Erythroblast (primary cell): ENCODE data around the gene AMBRA1.

Source experiments
- GATA1 ChIP-seq: IDR thresholded peaks from 2 replicates; pipeline ENCODE4 v1.6.1; 2011; ENCODE audit warnings: low read depth, mild to moderate bottlenecking, control low read depth, low read length, moderate library complexity
- POLR2A ChIP-seq: IDR thresholded peaks from 2 replicates; pipeline ENCODE4 v1.6.1; 2011; ENCODE audit warnings: mild to moderate bottlenecking, low read length

DNA sequence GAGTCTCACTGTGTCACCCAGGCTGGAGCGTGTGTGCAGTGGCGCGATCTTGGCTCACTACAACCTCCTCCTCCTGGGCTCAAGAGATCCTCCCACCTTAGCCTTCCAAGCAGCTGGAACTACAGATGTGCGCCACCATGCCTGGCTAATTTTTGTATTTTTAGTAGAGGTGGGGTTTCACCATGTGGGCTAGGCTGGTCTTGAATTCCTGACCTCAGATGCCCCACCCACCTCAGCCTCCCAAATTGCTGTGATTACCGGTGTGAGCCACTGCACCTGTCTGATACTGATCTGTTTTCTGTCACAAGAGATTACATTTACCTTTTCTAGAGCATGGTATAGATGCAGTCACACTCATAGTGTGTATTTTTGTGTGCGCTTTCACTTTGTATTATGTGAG is 35.1 kb upstream of the AMBRA1 start:
- TF ChIP-seq POLR2A = no peak
- no peak for TF ChIP-seq GATA1
